ENCODE data around the gene ATP12A. TPM values are rescaled to one million over a fixed set of nuclear protein-coding genes. Genes with fewer than 3 reads are reported as not detected.
A peak's percentile ranks its signal among the peaks of the same experiment; 100 is the strongest.

ATP12A gene
- total RNA-seq, 2 experiments from 2014 or later, result 1.1 TPM

DNA sequence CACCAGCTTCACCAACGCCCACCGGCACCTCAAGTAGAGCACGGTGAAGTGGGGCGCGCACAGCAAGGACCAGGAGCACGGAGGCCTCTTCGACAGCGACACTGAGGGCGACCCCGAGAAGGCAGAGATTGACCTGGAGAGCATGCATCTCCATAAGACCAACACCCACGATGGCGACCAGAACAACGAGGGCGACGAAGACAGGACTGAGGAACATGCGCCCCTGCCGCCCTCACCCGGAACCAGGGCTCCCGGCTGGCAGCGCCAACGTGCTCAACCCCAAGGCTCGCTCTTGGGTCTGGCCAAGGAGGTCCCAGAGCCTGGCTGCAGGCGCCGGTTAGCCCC lies 65.3 kb downstream of the ATP12A start:
- H3K27ac Mint-ChIP-seq, result peak overlapping the region; percentile 16
- H3K36me3 Mint-ChIP-seq (ENCODE audit: low read depth), result no peaks in the 10 kb centered on the region
- no peaks in the 10 kb centered on the region for H3K9me3 Mint-ChIP-seq
- POLR2A ChIA-PET, result no interaction called here
- DNase-seq, result no peak
- peaks cover 52% of the 10 kb centered on the region for H3K27me3 Mint-ChIP-seq
- H3K4me1 Mint-ChIP-seq, result peaks cover 21% of the 10 kb centered on the region
- no peak overlapping the region for H3K4me3 Mint-ChIP-seq
- CTCF ChIA-PET, result no interaction called here

DNA sequence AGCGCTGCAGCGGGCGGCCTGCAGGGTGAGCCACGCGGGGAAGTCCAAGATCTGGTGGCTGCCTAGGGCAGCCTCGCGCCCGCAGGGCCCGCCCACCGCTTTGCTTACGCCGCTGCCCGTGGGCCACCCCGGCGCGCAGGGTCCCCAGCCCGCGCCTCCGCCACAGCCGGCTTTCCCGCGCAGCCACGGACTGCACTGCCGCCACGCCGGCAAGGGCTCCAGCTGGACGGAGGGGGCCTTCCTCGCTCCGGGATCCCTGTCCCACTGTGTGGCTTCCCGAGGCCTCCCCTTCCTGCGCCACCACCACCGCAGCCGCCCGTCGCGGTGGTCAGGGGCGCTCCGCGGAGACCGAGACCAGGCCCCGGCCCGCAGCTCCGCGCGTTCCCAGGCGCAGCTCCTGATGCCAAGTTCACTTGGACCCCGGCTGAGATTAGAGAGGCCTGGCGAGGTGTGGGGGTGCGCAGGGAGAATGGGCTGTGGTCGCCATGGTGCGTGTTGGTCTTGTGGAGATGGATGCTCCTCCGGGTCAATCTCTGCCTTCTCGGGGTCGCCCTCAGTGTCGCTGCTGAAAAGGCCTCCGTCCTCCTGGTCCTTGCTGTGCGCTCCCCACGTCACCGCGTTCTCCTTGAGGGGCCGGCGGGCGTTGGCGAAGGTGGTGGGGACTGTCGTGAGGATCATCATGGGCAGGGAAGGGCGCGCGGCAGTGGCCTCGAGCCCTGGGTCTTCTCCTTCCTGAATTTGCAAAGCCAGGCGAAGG lies 65.8 kb downstream of the ATP12A start:
- CTCF ChIA-PET, result no interaction called here
- H3K36me3 Mint-ChIP-seq (ENCODE audit: low read depth), result no peaks in the 10 kb centered on the region
- H3K27ac Mint-ChIP-seq, result no peak overlapping the region
- POLR2A ChIA-PET, result no interaction called here
- no peaks in the 10 kb centered on the region for H3K9me3 Mint-ChIP-seq
- DNase-seq, result no peak
- peaks cover 21% of the 10 kb centered on the region for H3K4me1 Mint-ChIP-seq
- H3K4me3 Mint-ChIP-seq, result peak overlapping the region; percentile 30
- peaks cover 58% of the 10 kb centered on the region for H3K27me3 Mint-ChIP-seq

GRCh38 chr13:24746618-24747247 lies 66.5 kb downstream of the ATP12A start:
- Mint-ChIP-seq H3K36me3 (ENCODE audit: low read depth) (no peaks in the 10 kb centered on the region), H3K9me3 (no peaks in the 10 kb centered on the region), H3K4me1 (peaks cover 21% of the 10 kb centered on the region), H3K27me3 (peaks cover 63% of the 10 kb centered on the region), H3K4me3 (peak overlapping the region; percentile 61), H3K27ac (no peak overlapping the region)
- DNase-seq, result no peak
- ChIA-PET POLR2A (no interaction called here), CTCF (no interaction called here)

DNA sequence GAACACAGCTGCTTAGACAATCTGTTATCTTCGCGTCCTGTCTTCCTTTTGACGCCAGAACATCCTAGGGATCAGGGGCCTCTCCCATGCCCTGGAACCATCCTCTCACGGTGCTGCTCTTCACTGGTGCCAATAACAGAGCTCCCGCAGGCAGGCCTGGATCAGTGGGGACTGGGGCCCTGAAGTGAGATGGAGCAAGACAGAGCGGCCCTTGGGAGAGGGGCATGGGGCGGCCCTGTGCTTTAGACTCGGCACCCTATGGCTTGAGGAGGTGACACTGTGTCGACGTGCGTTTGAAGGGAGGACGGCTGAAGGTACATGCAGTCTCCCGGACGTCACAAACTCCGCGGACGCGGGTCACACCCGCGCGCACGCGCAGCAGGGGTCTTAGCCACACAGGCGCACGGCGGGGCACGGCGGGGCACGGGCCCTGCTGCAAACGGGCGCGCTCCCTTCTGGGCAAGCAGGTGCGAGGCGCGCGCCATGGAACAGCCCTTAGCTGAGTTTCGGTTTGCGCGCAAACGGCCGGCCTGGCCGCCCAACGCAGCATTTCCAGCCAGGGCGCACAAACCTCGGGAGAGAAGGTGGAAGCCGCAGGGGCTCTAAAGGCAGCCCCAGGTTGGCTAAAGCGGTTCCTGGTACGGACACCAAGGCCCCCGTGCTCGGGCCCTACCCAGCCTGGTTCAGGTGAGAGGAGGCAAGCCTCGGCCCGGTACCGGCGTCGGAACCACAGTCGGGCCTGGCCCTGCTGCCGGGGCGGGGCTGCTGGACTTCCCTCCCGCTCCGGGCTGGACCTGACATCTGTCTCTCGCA lies 67.2 kb downstream of the ATP12A start:
- H3K4me3 Mint-ChIP-seq, result peak overlapping the region; percentile 63
- no peaks in the 10 kb centered on the region for H3K9me3 Mint-ChIP-seq
- H3K36me3 Mint-ChIP-seq (ENCODE audit: low read depth), result no peaks in the 10 kb centered on the region
- peak; percentile 54 for DNase-seq
- no peak overlapping the region for H3K27ac Mint-ChIP-seq
- ChIA-PET CTCF (interaction anchor here (1.3 kb wide), 1 partner anchor 53 kb away, joined by 4 read pairs; no protein-coding TSS in a partner anchor), POLR2A (no interaction called here)
- H3K27me3 Mint-ChIP-seq, result peaks cover 63% of the 10 kb centered on the region
- peaks cover 21% of the 10 kb centered on the region for H3K4me1 Mint-ChIP-seq

- Mint-ChIP-seq H3K36me3 (ENCODE audit: low read depth) (no peaks in the 10 kb centered on the region), H3K4me1 (peaks cover 19% of the 10 kb centered on the region), H3K27me3 (peaks cover 63% of the 10 kb centered on the region), H3K27ac (no peak overlapping the region), H3K4me3 (peak overlapping the region; percentile 63), H3K9me3 (no peaks in the 10 kb centered on the region)
- POLR2A ChIA-PET, result no interaction called here
- CTCF ChIA-PET, result interaction anchor here (1.3 kb wide), 1 partner anchor 54 kb away, joined by 4 read pairs; no protein-coding TSS in a partner anchor
- DNase-seq, result no peak
These were observed 67.8 kb downstream of the ATP12A start for GRCh38 chr13:24748061-24748400.

DNA sequence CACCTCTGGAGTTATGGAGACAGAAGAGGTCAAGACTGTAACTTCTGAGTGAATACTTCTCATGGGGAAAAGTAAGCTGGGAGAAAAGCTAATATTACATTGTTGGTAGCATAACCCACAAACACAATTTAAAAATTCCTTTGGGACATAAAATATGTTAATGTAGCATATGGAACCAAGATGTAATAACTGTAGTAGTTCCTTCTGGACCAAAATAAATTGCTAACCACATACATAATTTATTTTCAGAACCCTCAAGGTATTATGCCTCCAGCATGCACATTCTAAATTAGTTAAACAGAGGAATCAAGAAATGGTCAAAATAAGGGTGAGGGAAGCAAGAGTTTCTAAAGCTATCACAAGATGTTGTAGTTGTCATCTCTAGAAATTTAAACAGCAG lies 79.0 kb downstream of the ATP12A start:
- no peak overlapping the region for H3K4me3 Mint-ChIP-seq
- ChIA-PET CTCF (no interaction called here), POLR2A (no interaction called here)
- H3K9me3 Mint-ChIP-seq, result no peaks in the 10 kb centered on the region
- H3K27ac Mint-ChIP-seq, result no peak overlapping the region
- peaks cover 39% of the 10 kb centered on the region for H3K27me3 Mint-ChIP-seq
- H3K36me3 Mint-ChIP-seq (ENCODE audit: low read depth), result no peaks in the 10 kb centered on the region
- no peak for DNase-seq
- H3K4me1 Mint-ChIP-seq, result no peaks in the 10 kb centered on the region

Other genes starting within 250 kb of the ATP12A start
- gene PARP4, start 167.6 kb upstream of the ATP12A start, total RNA-seq, result 10 to 100 TPM; 72.2 to 76.4 TPM
- gene RNF17, start 83.8 kb downstream of the ATP12A start, total RNA-seq, result not detected